HG03095 (cell line): ENCODE measurements around the gene NSD2.
A peak's percentile ranks its signal among the peaks of the same experiment; 100 is the strongest.
"Not testable (repeated sequence)": the region's sequence is repeated elsewhere in the genome, so short reads cannot be mapped to it uniquely, and the experiment has no call there.

Experiments used
- ATAC-seq: cut with Tn5 transposase; IDR thresholded peaks from one replicate; pipeline ENCODE4 v1.9.1; 2021; ENCODE audit warnings: moderate library complexity; ENCODE audit not compliant: unreplicated experiment

Gene NSD2

GRCh38 chr4:1841887-1842210 lies 29.3 kb upstream of the NSD2 start:
- ATAC-seq = no peak

DNA sequence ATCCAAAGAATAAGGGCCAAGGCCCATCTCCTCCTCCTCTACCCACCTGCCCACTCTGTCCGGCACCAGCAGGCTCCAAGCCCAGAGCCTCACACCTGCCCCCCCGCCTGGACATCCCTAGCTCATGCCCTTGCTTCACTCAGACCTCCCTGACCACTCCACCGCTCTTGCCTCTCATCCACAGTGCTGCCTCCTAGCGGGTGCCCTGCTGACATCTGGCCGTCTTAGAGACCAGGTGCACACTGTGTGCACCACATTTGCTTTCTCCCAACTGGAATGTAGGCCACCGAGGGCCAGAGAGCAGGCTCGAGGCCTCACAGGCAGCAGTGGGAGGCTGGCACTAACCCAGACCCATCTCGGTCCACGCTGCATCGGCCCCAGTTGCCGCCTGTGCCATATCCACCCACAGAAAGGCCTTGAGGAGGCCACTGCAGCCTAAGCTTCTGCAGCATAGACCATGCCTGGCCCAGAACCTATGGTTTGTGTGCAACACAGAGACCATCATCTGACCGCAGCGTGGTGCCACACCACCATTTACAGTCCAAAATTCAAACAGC lies 28.8 kb upstream of the NSD2 start:
- no peak for ATAC-seq

DNA sequence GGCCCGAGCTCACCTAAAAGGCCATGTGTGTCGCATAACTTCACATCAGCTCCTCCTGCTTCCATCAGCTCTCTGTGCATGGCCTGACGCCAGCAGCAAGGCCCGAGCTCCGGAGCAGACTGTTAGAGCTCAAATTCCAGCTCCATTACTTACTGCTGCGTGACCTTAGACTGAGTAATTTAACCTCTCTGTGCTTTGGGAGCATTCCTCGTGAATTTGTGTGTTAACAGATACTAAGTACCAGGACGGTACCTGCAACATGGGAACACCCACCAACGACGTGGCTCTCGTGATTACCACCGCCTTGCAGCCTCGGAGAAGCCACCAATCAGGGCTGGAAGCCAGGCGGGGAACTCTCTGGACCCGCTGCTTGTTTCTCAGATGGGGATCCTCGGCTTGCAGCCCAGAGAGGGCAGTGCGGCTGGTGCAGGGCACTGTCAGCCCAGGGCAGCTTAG lies 28.2 kb upstream of the NSD2 start:
- no peak for ATAC-seq

DNA sequence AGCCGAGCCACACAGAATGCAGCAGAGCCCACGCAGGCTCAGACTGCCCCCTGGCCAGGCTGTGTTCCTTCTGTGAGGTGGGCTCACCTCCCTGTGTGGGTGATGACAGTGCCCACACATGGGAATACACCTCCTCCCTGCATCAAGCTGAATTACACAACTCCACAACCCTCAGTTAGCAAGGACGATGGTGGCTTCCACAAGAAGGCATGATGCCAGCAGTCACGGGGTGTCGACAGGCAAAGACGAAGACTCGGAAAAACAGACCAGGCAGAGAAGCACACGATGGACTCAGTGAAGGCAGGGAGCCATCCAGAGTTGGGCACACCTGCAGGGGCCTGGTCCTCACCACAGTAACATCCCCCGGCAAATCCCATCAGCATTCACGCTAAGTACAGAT lies 27.3 kb upstream of the NSD2 start:
- no peak for ATAC-seq

- ATAC-seq = not testable (repeated sequence)
Observed at GRCh38 chr4:1844618-1845017, 26.6 kb upstream of the NSD2 start.

DNA sequence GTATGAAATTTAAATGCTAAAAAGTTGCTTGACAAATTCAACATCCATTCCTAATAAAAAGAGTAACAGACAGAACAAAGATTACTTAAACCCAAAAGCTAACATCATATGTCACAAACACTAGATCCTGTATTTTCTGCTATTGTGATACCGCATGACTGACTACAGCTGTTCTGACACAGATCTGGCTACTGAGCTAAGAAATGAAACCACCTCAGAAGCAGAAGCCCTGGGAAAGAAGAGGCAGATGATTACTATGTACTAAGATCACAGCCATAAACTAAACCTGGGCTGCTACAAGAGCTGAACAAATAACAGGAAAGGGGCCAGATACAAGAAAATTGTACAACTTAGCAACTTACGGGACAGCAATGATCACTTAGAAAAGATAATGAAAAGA lies 24.6 kb upstream of the NSD2 start:
- no peak for ATAC-seq

DNA sequence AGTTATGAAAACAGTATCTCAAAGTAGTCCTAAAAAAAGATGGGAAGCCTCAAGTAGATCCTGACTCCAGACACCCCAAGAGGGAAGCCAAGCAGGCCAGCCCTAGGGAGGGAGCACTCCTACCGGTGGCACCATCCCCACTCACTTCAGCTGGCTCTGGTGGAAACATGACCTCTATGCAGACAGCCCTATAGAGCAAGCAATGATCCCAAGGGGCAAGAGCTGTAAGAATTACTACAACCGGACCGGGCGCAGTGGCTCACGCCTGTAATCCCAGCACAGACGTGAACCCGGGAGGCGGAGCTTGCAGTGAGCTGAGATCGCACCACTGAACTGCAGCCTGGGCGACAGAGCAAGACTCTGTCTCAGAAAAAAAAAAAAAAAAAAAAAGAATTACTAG lies 20.9 kb upstream of the NSD2 start:
- no peak for ATAC-seq

DNA sequence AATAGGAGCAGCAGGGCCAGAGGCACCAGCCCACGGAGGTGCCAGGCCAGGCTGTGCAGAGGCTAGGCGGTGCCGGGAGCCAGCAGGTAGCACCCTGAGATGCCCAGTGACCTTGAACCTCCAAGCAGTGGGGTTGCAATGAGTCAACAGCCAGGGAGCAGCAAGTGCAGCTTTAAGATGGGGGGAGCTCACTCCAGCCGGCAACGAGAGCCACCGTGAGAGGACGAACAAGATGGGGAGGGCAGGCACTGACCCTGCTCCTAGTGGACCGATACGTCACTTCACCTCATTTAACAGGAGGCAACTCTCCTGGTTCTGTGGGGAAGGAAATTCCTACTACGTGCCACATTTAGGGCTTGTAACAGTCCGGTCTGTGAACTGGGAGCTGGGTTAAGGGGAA lies 20.0 kb upstream of the NSD2 start:
- ATAC-seq = no peak

GRCh38 chr4:1851575-1852410 lies 19.4 kb upstream of the NSD2 start:
- ATAC-seq = no peak

GRCh38 chr4:1852904-1853623 lies 18.1 kb upstream of the NSD2 start:
- no peak for ATAC-seq

DNA sequence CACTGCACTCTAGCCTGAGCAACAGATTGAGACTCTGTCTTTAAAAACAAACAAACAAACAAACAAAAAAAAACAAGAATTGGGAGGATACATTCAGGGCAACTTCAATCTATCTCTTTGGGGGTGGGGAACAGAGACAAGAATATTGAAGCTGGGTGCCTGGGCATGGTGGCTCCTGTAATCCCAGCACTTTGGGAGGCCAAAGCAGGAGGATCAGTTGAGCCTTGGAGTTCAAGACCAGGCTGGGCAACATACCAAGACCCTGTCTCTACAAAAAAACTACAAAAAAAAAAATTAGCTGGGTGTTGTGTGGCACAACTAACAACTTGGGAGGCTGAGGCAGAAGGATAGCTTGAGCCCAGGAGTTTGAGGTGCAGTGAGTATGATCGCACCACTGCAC lies 16.4 kb upstream of the NSD2 start:
- ATAC-seq = no peak

GRCh38 chr4:1855333-1856070 lies 15.7 kb upstream of the NSD2 start:
- peak; percentile 4 for ATAC-seq

GRCh38 chr4:1856071-1856942 lies 14.9 kb upstream of the NSD2 start, which contains the start of gene LETM1:
LETM1 (minus strand) TSS chr4:1856156; CDS start chr4:1855950, 206 bp downstream.
- peak; percentile 90 for ATAC-seq

- no peak for ATAC-seq
Observed at GRCh38 chr4:1856943-1857699, 14.1 kb upstream of the NSD2 start.

DNA sequence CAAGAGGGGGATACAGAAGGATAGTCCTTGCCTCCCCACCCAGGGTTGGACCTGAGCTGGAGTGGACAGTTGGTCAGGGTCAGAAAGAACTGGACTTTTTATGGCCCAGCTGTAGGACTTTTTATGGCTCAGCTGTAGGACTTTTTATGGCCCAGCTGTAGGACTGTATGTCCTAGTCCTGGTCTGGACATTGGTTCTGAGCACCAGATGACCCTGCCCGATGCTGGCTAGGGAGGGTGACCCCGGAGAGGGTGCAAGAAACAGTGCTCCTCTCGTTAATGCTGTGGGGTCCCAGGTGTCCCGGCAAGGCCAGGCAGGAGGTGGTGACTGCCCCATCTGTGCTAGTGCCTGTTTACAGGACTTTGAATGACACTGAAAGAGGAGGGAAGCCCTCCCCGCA lies 13.3 kb upstream of the NSD2 start:
- no peak for ATAC-seq

- no peak for ATAC-seq
Observed at GRCh38 chr4:1859389-1859753, 11.8 kb upstream of the NSD2 start.

DNA sequence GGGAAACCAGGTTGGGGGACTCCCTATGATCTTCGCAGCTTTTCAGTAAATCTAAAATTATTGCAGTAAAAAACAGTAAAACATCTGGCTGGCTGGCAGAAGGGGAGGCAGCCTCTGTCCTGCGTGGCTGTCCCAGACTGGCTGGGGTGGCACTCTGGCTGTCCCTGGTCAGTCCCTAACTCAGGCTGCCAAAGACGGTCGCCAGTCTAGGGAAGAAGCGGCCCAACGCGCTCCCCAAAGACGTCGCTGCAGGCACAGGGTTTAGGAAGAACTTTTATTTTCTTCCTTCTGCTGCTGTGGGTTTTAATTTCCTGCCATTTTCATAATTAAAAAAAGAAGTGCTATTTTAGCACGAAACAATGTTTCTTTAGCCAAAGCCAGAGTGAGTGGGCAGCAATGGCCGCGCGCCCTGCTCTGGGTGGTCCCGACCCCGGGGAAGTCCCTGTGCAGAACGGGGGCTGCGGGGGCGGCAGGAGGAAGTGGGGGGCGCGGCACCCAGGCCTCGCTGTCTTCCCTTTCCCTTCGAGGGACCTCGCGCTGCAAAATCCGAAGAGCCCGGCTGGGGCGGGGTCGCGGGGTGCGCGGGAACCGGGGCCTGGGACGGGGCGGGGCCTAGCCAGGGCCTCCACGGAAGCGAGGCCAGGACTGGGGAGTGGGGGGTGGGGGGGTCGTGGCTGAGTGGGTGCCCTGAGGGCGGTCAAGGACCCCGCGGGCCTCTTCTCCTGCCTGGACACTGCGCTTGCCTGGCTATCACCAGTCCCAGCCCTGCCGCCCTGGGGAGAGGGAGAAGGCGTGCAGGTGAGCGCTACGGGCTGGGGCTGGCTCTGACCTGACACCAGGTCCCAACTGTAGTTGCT lies 8.9 kb upstream of the NSD2 start:
- no peak for ATAC-seq

DNA sequence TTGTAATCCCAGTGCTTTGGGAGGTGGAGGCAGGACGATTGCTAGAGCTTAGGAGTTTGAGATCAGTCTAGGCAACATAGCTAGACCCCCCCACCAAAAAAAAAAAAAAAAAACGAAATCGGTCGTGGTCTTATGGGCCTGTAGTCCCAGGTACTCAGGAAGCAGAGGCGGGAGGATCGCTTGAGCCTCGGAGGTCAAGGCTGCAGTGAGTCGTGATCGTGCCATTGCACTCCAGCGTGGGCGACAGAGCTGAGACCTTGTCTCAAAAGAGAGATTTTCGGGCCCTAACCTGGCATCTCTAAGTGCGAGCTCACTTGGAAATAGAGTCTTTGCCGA lies 8.3 kb upstream of the NSD2 start:
- ATAC-seq = no peak
